Measurements from ENCODE around the gene KCNJ15. TPM values are rescaled to one million over a fixed set of nuclear protein-coding genes. Genes with fewer than 3 reads are reported as not detected.

KCNJ15 gene
- total and polyA plus RNA-seq, 2 experiments from 2014 or later: not detected

GRCh38 chr21:38326899-38327298 lies 70.1 kb downstream of the KCNJ15 start:
- Histone ChIP-seq H3K9me3 (ENCODE audit: low read depth) (no peaks in the 10 kb centered on the region), H3K4me3 (no peak overlapping the region), H3K4me1 (ENCODE audit: low read depth) (no peaks in the 10 kb centered on the region), H3K36me3 (no peaks in the 10 kb centered on the region), H3K27ac (no peak overlapping the region), H3K27me3 (no peaks in the 10 kb centered on the region)
- DNase-seq (ENCODE audit: low read depth in 1 of 2, low spot score in 1 of 2): no peak
- no peak for TF ChIP-seq CTCF (IDR thresholded peaks at IDR 0.05; ENCODE audit: low read depth, low read length)

GRCh38 chr21:38327984-38328383 lies 71.2 kb downstream of the KCNJ15 start:
- no peaks in the 10 kb centered on the region for H3K27me3 ChIP-seq
- H3K9me3 ChIP-seq (ENCODE audit: low read depth): no peaks in the 10 kb centered on the region
- no peaks in the 10 kb centered on the region for H3K4me1 ChIP-seq (ENCODE audit: low read depth)
- no peak for TF ChIP-seq CTCF (IDR thresholded peaks at IDR 0.05; ENCODE audit: low read depth, low read length)
- no peak overlapping the region for H3K4me3 ChIP-seq
- no peak overlapping the region for H3K27ac ChIP-seq
- no peak for DNase-seq (ENCODE audit: low read depth in 1 of 2, low spot score in 1 of 2)
- H3K36me3 ChIP-seq: no peaks in the 10 kb centered on the region

GRCh38 chr21:38329162-38329561 lies 72.4 kb downstream of the KCNJ15 start:
- TF ChIP-seq CTCF (IDR thresholded peaks at IDR 0.05; ENCODE audit: low read depth, low read length): no peak
- Histone ChIP-seq H3K27me3 (no peaks in the 10 kb centered on the region), H3K27ac (no peak overlapping the region)

GRCh38 chr21:38330666-38331065 lies 73.9 kb downstream of the KCNJ15 start:
- no peak for TF ChIP-seq CTCF (IDR thresholded peaks at IDR 0.05; ENCODE audit: low read depth, low read length)
- Histone ChIP-seq H3K27ac (no peak overlapping the region), H3K4me1 (ENCODE audit: low read depth) (no peaks in the 10 kb centered on the region), H3K36me3 (no peaks in the 10 kb centered on the region), H3K4me3 (no peak overlapping the region), H3K27me3 (no peaks in the 10 kb centered on the region), H3K9me3 (ENCODE audit: low read depth) (no peaks in the 10 kb centered on the region)
- DNase-seq (ENCODE audit: low read depth in 1 of 2, low spot score in 1 of 2): no peak

More at GRCh38 chr21:38329162-38329561, 72.4 kb downstream of the KCNJ15 start:
- Histone ChIP-seq H3K9me3 (ENCODE audit: low read depth) (no peaks in the 10 kb centered on the region), H3K4me1 (ENCODE audit: low read depth) (no peaks in the 10 kb centered on the region), H3K36me3 (no peaks in the 10 kb centered on the region), H3K4me3 (no peak overlapping the region)
- no peak for DNase-seq (ENCODE audit: low read depth in 1 of 2, low spot score in 1 of 2)

- peak; percentile 62 for TF ChIP-seq CTCF (IDR thresholded peaks at IDR 0.05; ENCODE audit: low read depth, low read length)
- no peaks in the 10 kb centered on the region for H3K27me3 ChIP-seq
- no peaks in the 10 kb centered on the region for H3K36me3 ChIP-seq
- H3K4me1 ChIP-seq (ENCODE audit: low read depth): no peaks in the 10 kb centered on the region
- H3K27ac ChIP-seq: no peak overlapping the region
- DNase-seq (ENCODE audit: low read depth in 1 of 2, low spot score in 1 of 2): peak in 1 of 2 donors; percentile 62
- H3K9me3 ChIP-seq (ENCODE audit: low read depth): no peaks in the 10 kb centered on the region
- no peak overlapping the region for H3K4me3 ChIP-seq
These were observed 76.8 kb downstream of the KCNJ15 start for GRCh38 chr21:38333301-38334272.
